Measurements from ENCODE around the gene VSTM2L.

DNA sequence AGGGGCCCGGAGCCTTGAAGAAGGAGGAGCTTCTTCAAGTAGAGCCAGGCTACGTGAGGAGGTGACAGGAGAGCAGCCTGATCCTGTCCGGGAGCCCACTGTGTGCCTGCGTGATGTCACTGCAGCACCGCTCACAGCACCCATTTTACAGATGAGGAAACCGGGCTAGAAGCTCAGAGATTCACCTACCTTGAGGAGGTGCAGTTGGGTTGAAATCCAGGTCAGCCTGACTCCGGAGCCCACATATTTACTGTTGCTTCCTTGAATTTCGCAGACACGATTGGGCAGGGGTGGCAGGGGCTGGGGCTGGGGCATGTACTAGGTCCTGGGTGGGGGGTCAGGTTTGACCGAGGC, 12.5 kb downstream of the VSTM2L start:
- TF ChIP-seq, protein P1, sequence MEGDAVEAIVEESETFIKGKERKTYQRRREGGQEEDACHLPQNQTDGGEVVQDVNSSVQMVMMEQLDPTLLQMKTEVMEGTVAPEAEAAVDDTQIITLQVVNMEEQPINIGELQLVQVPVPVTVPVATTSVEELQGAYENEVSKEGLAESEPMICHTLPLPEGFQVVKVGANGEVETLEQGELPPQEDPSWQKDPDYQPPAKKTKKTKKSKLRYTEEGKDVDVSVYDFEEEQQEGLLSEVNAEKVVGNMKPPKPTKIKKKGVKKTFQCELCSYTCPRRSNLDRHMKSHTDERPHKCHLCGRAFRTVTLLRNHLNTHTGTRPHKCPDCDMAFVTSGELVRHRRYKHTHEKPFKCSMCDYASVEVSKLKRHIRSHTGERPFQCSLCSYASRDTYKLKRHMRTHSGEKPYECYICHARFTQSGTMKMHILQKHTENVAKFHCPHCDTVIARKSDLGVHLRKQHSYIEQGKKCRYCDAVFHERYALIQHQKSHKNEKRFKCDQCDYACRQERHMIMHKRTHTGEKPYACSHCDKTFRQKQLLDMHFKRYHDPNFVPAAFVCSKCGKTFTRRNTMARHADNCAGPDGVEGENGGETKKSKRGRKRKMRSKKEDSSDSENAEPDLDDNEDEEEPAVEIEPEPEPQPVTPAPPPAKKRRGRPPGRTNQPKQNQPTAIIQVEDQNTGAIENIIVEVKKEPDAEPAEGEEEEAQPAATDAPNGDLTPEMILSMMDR (IDR thresholded peaks at IDR 0.05; ENCODE audit: borderline replicate concordance, extremely low read depth, low read length, poor library complexity, severe bottlenecking): no peak
- TF ChIP-seq EZH2 (IDR thresholded peaks at IDR 0.05; ENCODE audit: borderline replicate concordance, low read depth, low read length, severe bottlenecking): no peak

Data from DND-41 (cell line).